ENCODE data around the gene ASB12.

Gene ASB12

DNA sequence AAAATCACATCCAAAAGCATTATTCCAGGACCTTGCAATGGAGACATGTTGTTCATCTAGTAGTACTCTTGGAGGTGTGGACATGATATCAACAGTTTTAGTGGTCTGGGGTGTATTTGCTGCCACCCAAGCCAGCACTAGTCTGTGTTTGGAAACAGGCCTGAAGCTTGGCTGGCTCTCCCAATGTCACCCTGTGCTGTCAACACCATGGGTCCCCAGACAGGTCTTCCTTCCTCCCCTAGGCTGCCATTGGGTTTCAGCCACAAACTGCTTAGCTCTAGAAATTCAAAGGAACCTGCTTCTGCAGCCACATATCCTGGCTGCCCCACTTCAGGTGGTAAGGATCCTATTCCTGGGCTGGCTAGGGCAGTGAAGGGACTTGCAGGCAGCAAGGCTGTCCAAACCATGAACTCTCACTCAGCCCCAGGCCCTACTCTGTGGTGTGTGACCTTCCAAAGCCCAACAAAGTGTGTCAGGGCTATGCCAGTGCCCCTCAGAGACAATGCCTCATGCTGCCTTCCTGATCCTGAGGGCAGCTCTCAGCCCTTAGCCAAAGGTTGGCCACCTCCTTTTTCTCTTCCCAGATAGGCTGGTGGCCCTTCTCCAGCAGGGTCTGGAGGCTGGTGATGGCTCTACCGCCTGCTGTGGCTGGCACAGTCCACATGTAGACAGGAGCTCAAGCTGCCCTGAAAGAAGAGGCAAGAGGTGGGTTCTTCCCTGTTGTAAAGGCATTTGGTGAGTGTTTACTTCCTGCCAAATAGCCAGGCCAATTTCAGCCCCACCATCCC is 43.2 kb downstream of the ASB12 start:
- DNase-seq (ENCODE audit: low read depth, low spot score) = no peak

DNA sequence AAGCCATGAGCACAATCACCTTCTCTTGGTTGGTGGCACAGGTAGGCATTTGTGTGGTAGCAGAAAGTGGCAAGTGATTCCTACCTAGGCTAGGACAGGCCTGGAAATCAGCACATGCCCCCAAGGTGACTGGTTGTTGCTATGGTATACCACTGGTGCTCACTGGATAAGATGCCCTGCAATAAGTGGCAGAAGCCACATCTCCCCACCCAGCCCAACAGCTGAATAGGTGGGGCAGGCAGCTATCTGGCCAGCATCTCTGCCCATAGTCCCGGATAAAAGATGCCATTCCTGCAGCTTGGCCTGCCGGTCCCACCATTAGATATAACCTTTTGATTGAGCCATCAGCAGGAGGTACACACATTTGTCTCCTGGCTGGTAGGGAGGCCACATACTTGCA is 46.0 kb downstream of the ASB12 start:
- no peak for DNase-seq (ENCODE audit: low read depth, low spot score)

- no peak for DNase-seq (ENCODE audit: low read depth, low spot score)
Measured at GRCh38 chrX:64182208-64182607, 48.2 kb downstream of the ASB12 start.

DNA sequence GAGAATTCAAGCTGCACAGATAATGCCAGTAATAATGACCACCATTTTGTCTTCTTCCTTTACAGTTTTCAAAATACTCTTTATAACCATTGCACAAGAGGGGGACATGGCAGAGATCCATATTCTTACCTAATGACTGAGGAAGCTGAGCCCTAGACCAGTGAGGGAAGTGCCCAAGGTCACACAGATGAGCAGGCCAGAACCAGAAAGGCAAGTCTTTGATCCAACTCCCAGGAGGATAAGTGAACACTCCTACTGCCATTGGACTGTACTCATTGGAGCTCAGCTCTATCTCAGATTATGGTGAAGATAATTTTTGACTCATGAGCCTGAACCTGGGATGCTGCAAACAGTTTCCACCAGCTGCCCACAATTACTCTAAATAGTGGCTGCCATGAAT is 53.5 kb downstream of the ASB12 start:
- no peak for DNase-seq (ENCODE audit: low read depth, low spot score)

Measured in ELF-1 (cell line).